CD4-positive, alpha-beta T cell treated with Interleukin-6 for 4 hours (primary cell): ENCODE results near the gene EIF4EBP3.

Experiments
- DNase-seq: peaks from one replicate; pipeline ENCODE4 v3.0.0-alpha.2; 2020; ENCODE audit warnings: mixed read lengths

EIF4EBP3 gene

DNA sequence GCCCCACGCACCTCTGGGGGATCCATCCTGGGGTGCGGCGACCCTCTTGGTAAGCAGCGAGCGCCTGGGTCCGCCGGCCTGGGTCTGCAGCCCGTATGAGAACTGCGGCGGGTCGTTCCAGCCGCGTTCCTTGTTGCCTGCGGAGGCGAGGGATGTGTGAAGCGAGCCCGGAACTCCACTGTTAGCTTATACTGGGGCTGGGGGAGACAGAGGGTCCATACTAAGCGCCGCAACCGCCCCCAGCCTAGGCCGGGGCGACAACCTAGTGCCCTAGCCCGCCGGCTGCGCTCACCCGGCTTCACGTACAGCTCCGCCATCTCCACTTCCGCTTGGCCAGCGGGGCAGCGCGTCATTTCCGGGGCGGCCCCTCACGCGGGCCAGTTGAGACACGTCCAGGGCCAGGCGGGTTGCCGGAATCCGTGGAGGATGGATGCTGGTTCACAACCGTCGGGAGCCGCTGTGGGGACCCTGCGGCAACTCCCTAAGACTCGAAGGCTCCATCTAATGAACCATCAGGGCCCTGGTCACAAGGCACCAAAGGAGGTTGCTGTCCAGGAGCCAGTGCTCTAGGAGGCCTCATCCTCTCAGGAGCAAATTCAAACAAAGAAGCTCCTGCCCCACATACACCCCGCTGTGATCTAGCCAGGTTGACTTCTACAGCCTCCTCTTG is 9.8 kb downstream of the EIF4EBP3 start, which contains the start of gene SRA1:
Gene SRA1, minus strand, starts transcription at position 338 of the 670 bp plus-strand sequence. Its CDS starts 21 bp downstream, at position 317.
- peak; percentile 85 for DNase-seq

DNA sequence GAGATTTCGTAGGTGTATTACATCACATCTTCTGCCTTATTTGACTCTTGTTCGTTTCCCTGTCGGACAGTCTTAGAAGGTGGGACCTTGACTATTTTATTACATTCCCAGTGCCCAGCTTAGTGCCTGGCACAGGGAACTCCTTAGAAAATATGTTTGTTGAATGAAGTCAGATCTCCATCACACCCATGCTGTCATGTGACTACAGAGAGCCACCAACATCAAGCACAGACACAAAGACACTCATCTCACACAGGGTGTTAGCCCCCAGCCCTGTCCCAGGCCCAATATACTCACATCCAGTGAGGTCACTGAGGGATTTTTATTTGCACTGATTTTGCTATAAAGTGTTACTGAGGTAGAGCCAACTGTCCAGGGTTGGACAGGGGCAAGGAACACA is 10.5 kb downstream of the EIF4EBP3 start:
- no peak for DNase-seq

DNA sequence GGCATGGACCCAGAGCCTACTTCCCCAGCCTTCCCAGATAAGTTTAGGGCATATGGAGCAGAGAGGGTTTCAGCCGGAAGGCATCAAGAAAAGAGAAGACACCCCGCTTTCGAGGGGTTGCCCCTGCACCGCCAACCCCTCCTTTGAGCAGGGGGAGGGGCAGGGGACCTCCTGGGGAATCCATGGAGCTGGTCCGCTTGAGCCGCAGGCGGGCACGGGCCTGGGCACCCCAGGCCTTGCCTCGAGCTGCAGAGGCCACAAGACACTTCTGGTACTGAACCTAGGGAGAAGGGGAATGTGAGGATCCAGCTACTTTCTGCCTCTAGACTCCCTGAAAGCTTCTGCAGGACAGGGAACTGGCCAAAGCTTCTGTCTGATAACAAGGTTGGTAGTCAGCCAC is 11.1 kb downstream of the EIF4EBP3 start:
- no peak for DNase-seq

DNA sequence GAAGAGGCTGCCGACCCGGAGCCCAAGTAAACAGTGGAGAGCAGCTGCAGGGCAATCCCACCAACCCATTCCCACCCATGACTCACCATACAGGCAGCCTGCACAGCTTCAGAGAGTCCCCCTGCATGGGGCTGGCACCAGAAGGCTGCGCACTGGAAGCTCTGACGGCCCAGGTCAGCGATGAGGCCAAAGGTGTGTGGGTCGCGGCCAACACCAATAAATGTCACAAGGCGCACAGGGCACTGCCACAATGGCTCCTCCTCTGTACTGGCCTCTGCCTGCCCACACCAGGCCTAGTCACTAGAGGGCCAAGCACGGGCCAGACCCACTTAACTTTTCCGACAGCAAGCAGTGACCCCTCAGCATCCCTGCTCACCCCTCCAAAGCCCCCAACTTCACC is 12.8 kb downstream of the EIF4EBP3 start:
- DNase-seq: no peak

DNA sequence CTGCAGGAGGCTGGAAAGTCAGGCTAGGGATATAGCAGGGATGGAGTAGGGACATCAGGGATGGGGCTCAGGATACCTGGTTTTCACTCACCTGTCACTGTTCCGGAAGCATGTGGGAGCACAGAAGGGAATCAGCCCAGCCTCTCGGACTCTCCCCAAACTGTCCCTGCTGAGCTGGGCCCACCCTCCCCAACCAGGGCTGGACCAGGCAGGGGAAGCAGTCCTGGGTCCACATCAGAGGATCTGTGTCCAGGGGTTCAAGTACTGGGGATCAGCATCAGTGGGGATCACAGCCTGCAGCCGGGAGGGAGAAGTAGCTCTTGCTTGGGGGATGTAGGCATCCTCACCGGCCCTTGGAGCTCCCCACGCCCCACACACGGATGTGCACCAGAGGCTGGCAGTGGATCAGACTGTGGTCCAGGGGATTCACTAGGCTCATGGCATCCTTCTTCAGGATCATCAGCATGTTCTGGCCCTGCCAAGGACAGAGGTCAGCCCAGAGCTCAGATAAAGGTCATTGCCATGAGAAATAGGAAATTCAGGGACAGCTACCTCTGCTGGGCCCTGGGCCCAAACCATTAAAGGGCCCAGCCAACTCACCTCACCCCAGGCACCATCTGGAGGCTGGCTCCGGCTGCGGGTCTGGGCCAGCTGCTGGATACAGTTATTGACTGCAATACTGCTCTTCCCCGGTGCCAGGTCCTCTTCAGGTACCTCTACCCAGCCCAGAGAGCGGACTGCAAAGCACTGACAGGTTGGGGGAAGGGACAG is 14.5 kb downstream of the EIF4EBP3 start:
- no peak for DNase-seq

DNA sequence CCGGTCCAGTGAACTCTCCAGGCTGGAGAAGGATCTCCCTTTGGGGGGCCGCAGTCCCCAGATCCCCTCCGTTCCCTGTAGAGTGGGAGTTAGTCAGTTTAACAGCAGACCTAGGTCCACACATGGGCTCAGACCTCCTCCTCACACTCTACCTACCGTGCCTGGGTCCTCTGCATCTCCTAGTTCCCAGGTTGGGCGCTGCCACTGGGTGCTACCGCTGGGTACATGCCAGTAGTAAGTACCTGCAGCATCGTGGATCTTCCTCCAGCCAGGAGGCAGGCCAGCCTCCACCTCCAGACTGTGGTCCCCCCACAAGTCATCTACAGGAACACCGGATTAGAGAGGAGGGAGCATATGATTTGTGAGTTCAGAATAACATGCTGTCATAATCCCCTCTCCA is 16.1 kb downstream of the EIF4EBP3 start:
- DNase-seq: no peak

DNA sequence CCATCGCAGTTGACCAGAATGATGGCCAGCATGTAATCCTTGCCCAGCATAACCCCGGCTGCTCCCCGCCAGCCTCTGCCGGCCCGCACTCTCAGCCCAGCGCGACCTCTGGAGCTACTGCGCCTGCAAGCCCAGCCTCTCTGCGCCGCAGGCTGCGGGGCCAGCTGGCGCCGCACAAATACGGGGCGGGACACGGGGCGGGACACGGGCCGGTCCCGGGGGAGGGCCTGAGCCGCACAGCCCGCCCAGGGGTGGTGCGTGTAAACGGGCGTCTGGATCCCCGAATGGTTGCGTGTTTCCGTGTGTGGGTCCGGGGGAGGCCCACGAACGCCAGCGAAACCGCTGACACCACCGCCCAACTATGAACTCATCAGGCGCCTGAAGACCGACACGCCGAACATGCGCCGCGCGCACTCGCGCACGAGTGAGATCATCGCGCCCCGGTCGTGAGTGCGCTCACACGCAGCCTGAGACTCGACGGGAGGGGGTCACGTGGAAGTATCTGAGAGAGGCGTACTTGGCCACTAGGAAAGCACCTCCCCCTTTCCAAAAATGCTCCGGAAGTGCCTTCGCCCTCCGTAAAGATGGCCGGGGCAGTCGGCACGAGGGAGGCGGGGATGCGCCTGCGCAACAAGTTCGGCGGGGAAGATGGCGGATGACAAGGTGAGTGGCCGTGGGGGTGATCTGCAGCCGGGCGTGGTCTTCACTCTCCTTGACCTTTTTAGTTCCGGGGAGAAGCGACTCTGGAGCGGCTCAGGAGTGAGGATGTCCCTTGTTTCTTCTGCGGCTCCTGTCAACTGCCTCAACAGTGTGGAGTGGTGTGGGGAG is 16.9 kb downstream of the EIF4EBP3 start, which contains the start of the genes APBB3 and SLC35A4:
Gene APBB3, minus strand, starts transcription at position 403 of the 828 bp plus-strand sequence. Its CDS starts 353 bp downstream, at position 50.
Gene SLC35A4, plus strand, starts transcription at position 633 of the 828 bp plus-strand sequence. CDS start 2,342 bp downstream, outside the sequence.
- peak; percentile 97 for DNase-seq

DNA sequence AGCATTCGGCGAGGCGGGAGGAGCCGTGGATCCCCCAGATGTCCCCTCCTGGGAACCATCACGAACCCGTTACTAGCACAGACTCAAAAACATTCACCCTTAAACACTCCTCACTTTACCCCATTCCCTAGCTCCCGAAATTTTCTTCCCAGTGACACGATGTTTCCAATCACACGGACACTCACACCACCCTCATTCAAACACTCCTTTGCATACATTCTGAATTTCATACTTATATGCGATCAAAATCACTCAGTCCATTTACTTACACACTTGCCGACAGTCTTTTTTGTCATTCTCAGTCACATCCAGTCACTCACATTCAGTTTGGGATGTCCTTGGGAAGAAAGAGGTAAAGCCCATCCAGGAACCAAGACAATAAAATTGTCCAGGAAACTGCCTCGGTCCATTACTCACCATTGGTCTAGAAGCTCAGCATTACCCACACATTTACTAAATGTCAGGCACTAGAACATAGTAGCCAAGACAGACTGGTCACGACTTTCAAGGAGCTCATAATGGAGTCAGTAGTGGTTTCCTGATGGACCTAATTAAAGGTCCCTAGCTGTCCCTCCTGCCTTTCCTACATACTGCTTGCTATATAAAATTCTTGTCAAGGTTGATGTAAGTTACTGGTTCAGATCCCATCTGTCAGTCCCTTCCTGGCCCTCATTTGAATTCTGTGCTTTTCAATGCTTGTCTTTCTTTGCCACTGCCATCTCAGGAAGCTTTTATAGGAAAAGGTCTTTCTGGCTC is 17.7 kb downstream of the EIF4EBP3 start:
- DNase-seq: no peak

DNA sequence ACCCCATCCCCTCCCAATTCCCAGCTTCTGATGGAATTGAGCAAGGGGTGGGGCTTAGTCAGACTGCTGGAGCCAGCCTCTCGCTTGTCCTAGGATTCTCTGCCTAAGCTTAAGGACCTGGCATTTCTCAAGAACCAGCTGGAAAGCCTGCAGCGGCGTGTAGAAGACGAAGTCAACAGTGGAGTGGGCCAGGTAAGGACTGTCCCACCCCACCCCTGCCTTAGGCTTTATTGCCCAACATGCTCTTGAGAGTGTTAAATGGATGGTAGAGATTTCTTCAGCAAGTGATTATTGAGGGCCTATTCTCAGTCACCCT is 18.3 kb downstream of the EIF4EBP3 start:
- no peak for DNase-seq

DNA sequence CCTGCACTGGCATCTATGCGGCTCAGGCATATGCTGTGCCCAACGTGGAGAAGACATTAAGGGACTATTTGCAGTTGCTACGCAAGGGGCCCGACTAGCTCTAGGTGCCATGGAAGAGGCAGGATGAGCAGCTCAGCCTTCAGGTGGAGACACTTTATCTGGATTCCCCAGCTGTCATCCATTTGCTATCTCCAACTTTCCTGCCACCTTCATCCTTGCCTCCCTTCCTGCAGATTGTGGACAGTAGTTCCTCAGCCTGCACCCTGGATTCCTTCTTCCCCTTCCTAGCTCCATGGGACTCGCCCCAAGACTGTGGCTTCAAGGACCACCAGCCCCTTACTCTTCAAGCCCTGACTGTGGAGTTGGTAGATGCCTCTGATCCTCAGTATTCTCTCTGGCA is 19.2 kb downstream of the EIF4EBP3 start:
- DNase-seq: no peak

DNA sequence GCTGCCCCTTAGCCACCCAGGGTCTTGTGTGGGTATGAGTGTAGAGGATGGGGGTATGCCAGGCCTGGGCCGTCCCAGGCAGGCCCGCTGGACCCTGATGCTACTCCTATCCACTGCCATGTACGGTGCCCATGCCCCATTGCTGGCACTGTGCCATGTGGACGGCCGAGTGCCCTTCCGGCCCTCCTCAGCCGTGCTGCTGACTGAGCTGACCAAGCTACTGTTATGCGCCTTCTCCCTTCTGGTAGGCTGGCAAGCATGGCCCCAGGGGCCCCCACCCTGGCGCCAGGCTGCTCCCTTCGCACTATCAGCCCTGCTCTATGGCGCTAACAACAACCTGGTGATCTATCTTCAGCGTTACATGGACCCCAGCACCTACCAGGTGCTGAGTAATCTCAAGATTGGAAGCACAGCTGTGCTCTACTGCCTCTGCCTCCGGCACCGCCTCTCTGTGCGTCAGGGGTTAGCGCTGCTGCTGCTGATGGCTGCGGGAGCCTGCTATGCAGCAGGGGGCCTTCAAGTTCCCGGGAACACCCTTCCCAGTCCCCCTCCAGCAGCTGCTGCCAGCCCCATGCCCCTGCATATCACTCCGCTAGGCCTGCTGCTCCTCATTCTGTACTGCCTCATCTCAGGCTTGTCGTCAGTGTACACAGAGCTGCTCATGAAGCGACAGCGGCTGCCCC is 19.8 kb downstream of the EIF4EBP3 start:
- no peak for DNase-seq

DNA sequence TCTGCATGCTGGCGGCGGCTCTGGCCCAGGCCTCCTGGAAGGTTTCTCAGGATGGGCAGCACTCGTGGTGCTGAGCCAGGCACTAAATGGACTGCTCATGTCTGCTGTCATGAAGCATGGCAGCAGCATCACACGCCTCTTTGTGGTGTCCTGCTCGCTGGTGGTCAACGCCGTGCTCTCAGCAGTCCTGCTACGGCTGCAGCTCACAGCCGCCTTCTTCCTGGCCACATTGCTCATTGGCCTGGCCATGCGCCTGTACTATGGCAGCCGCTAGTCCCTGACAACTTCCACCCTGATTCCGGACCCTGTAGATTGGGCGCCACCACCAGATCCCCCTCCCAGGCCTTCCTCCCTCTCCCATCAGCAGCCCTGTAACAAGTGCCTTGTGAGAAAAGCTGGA is 20.4 kb downstream of the EIF4EBP3 start:
- DNase-seq: no peak

DNA sequence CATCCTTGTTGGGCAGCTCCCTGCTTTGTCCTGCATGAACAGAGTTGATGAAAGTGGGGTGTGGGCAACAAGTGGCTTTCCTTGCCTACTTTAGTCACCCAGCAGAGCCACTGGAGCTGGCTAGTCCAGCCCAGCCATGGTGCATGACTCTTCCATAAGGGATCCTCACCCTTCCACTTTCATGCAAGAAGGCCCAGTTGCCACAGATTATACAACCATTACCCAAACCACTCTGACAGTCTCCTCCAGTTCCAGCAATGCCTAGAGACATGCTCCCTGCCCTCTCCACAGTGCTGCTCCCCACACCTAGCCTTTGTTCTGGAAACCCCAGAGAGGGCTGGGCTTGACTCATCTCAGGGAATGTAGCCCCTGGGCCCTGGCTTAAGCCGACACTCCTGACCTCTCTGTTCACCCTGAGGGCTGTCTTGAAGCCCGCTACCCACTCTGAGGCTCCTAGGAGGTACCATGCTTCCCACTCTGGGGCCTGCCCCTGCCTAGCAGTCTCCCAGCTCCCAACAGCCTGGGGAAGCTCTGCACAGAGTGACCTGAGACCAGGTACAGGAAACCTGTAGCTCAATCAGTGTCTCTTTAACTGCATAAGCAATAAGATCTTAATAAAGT is 21.1 kb downstream of the EIF4EBP3 start:
- no peak for DNase-seq

DNA sequence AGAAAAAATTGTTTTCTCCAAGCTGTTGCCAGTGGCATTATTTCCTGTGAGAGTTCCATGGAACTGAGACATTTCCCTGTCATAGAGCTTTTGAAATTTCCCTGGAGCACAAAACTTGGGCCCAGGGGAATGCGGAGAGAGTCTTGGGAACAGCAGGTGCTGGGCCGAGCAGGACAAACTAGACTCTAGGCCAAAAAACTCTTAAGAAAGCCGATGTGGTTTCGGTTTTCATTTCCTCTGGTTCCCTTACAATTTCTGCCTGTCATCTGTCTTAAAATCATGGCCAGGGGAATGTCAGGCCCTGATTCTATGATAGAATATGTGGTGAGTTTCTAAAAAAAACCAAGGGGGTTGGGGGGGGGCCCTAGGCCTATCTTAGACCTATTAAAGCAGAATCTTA is 21.7 kb downstream of the EIF4EBP3 start:
- DNase-seq: no peak

DNA sequence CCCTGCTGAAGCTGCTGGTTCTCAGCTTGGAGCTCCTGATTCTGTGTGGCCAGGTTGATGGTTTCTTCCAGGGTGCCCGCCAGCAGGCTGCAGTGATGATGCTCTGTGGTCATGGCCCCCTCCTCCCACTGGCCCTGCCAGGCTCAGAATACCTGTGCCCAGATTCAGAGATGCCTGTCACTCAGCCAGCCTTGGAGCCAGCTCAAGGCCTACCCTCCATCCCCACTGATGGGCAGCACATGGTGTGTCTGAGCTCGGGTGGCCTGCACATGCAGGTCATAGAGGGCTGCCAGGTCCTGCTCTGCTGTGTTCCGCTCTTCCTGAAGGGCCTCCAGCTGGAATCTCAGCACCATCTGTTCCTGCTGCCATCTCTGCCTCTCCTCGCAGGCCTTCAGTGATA is 22.6 kb downstream of the EIF4EBP3 start:
- no peak for DNase-seq

DNA sequence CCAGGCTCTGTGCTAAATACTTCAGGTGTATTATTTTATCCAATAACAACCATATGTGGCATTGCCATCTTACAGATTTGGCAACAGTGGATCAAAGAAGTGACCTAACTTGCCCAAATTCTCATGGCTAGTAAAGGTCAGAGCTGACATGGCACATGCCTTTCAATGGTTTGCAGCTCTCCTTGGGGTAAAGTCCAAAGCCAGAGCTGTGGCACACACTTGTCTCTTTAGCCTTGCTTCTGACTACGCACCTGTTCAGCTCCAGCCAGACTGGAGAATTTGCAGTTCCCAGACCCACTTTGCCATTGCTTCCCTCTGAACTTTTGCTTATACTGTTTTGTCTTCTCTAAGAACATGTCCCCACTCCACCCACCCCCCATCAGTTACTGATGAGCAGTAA is 23.0 kb downstream of the EIF4EBP3 start:
- DNase-seq: no peak

DNA sequence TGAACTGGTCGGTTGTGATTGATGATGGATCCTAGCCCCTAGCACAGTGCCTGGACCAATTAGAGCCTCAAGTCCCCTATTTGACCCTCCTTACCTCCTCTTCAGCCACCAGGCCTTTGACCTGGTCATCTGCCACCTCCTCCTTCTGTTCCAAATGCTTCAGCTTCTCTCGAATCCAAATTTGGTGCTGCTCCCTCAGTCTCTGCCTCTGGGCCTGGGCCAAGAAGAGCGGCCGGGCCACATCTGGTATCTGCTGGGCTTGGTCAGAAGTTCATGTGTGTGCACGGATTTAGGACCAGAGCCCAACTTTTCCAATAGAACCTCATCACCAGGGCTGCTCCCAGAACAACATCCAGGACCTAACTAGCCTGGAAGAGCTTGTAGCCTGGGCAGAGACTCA is 23.6 kb downstream of the EIF4EBP3 start:
- DNase-seq: no peak

DNA sequence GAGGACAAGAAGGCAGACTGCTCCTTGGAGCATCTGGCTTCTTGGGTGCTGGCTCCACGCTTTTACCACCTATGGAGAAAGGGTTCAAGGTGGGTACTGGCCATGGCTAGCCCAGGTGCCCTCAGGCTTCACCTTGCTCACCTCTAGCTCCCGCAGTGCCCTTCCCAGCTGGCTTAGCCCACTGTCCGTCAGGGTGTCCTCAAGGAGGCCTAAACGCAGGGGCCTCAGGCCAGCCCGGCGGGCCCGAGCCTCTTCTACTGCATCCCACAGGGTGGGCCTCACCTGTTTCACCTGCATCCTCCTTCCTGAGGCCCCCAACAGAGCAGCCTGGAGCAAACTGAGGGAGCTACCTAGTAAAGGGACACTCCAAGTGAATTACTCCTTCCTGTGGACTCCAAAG is 26.2 kb downstream of the EIF4EBP3 start:
- no peak for DNase-seq

DNA sequence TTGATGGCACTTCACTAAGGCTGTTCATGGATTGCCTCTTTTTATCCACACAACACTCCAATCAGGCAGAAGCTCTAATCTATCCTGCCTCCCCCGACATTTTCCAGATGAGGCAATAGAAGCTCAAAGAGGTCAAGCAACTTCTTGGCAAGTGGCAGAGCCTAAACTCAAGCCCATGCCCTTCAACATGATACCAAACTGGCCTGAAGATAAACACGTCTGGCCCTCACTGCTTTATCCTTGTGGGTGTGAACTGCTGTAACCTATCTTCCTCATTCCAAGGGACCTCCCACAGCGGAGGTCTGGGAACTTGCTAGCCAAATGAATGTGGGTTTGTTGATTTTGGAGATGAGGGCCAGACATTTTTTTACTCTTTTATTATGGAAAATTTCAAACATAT is 26.7 kb downstream of the EIF4EBP3 start:
- no peak for DNase-seq

DNA sequence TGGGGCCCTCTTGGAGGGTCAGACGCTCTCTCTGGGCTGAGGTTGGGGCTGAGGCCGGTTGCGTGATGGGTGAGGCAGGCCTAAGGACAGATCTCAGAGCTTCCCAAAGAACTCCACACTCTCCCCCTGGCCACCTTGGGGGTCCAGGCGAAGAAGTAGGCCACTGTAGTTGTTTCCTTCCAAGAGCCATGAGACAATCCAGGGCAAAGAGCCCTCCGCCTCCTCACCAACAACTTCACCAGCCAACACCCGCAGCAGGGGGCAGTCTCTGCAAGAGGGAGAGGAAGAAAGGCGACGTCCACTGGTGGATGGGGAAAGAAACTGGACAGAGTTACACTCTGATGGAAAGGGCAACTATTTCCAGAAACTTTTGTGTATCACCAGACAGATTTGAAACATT is 27.8 kb downstream of the EIF4EBP3 start:
- DNase-seq: no peak

DNA sequence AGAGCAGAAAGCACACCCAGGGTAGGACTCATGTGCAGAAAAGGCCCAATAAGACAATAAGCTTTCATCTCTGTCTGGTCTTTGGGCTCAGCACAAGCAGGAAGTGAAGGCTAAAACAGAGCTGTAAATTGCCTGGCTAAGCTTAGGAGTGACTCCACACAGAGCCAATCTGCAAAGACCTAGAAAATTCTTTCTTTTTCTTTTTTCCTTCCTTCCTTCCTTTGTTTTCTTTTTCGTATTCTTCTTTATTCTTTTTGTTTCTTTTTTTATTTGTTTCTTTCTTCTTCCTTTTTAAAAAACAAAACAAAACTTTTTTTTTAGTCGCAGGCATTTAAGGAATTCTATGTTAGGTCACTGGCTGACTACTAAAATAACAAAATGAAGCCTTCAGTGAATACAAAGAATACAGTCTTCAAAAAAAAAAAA is 29.3 kb downstream of the EIF4EBP3 start:
- DNase-seq: no peak
